ENCODE measurements around the gene AMPD2. TPM values are rescaled to one million over a fixed set of nuclear protein-coding genes. Genes with fewer than 3 reads are reported as not detected.

The AMPD2 gene
- total RNA-seq, 1 donor from 2014 or later: 110 TPM

GRCh38 chr1:109598655-109599054 lies 21.0 kb upstream of the AMPD2 start:
- H3K4me3 ChIP-seq (ENCODE audit: low read depth, low read length): no peak overlapping the region
- peak; percentile 27 for TF ChIP-seq CTCF (conservative IDR thresholded peaks at IDR 0.05; ENCODE audit: low read depth, low read length)
- DNase-seq (ENCODE audit: low read depth): no peak

- TF ChIP-seq CTCF (conservative IDR thresholded peaks at IDR 0.05; ENCODE audit: low read depth, low read length): no peak
- no peak overlapping the region for H3K4me3 ChIP-seq (ENCODE audit: low read depth, low read length)
- no peak for DNase-seq (ENCODE audit: low read depth)
Observed at GRCh38 chr1:109603229-109603628, 16.4 kb upstream of the AMPD2 start.

GRCh38 chr1:109605381-109605780 lies 14.3 kb upstream of the AMPD2 start:
- H3K4me3 ChIP-seq (ENCODE audit: low read depth, low read length): no peak overlapping the region
- DNase-seq (ENCODE audit: low read depth): no peak
- TF ChIP-seq CTCF (conservative IDR thresholded peaks at IDR 0.05; ENCODE audit: low read depth, low read length): no peak

GRCh38 chr1:109609881-109610280 lies 9.8 kb upstream of the AMPD2 start:
- TF ChIP-seq CTCF (conservative IDR thresholded peaks at IDR 0.05; ENCODE audit: low read depth, low read length): no peak
- DNase-seq (ENCODE audit: low read depth): no peak
- H3K4me3 ChIP-seq (ENCODE audit: low read depth, low read length): no peak overlapping the region

GRCh38 chr1:109610609-109611307 lies 8.9 kb upstream of the AMPD2 start:
- no peak for TF ChIP-seq CTCF (conservative IDR thresholded peaks at IDR 0.05; ENCODE audit: low read depth, low read length)

GRCh38 chr1:109611308-109611990 lies 8.2 kb upstream of the AMPD2 start:
- no peak for TF ChIP-seq CTCF (conservative IDR thresholded peaks at IDR 0.05; ENCODE audit: low read depth, low read length)
- no peak for DNase-seq (ENCODE audit: low read depth)
- H3K4me3 ChIP-seq (ENCODE audit: low read depth, low read length): no peak overlapping the region

More at GRCh38 chr1:109610609-109611307, 8.9 kb upstream of the AMPD2 start:
- no peak for DNase-seq (ENCODE audit: low read depth)
- H3K4me3 ChIP-seq (ENCODE audit: low read depth, low read length): no peak overlapping the region

Measured in epithelial cell of proximal tubule (primary cell).